ENCODE data around the gene CSF3. TPM values are rescaled to one million over a fixed set of nuclear protein-coding genes. Genes with fewer than 3 reads are reported as not detected.
A peak's percentile ranks its signal among the peaks of the same experiment; 100 is the strongest.

The CSF3 gene
- total RNA-seq, 2 experiments from 2014 or later = not detected

DNA sequence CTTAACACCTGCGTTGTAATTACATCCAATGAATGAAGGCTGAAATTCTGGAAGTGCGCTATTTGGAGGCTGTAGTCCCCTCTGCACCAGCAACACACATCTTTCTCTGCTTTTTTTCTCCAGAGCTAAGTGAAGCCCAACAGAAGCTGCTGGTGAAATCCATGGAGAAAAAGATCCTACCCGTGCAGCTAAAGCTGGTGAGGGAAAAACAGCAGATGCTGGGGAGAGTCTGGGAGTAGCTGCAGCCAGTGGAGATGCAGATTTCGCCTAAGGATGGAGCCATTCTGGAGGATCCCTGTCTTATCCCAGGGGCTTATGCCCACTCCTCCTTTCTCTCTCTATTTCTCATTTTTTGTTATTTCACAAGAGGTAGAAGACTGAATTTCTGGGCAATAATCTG, 39.4 kb upstream of the CSF3 start:
- CTCF ChIA-PET (ENCODE audit: unreplicated experiment) = no interaction called here
- intact Hi-C loops (cut with micrococcal nuclease; ENCODE audit: unreplicated experiment) = no loop called here
- TF ChIP-seq, protein P1, sequence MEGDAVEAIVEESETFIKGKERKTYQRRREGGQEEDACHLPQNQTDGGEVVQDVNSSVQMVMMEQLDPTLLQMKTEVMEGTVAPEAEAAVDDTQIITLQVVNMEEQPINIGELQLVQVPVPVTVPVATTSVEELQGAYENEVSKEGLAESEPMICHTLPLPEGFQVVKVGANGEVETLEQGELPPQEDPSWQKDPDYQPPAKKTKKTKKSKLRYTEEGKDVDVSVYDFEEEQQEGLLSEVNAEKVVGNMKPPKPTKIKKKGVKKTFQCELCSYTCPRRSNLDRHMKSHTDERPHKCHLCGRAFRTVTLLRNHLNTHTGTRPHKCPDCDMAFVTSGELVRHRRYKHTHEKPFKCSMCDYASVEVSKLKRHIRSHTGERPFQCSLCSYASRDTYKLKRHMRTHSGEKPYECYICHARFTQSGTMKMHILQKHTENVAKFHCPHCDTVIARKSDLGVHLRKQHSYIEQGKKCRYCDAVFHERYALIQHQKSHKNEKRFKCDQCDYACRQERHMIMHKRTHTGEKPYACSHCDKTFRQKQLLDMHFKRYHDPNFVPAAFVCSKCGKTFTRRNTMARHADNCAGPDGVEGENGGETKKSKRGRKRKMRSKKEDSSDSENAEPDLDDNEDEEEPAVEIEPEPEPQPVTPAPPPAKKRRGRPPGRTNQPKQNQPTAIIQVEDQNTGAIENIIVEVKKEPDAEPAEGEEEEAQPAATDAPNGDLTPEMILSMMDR (conservative IDR thresholded peaks at IDR 0.05; ENCODE audit: low read length) = no peak
- TF ChIP-seq EZH2phosphoT487 (IDR thresholded peaks at IDR 0.05; ENCODE audit: borderline replicate concordance, low read depth, low read length) = no peak
- Histone ChIP-seq H3K27ac (ENCODE audit: low read depth, low read length, poor library complexity, severe bottlenecking) (no peak overlapping the region), H2AFZ (ENCODE audit: low read length) (no peak overlapping the region), H3K36me3 (ENCODE audit: insufficient read depth, low read length) (no peaks in the 10 kb centered on the region), H3K79me2 (ENCODE audit: insufficient read depth, low read depth, low read length) (peaks cover under 1% of the 10 kb centered on the region; the same call in 1 of the 2 replicates), H3K4me1 (ENCODE audit: insufficient read depth, low read length, poor library complexity, severe bottlenecking) (peaks cover 9% of the 10 kb centered on the region), H3K4me2 (ENCODE audit: low read length) (no peak overlapping the region), H4K20me1 (ENCODE audit: insufficient read depth, low read length) (no peaks in the 10 kb centered on the region), H3K9me3 (ENCODE audit: low read length) (no peaks in the 10 kb centered on the region), H3K9me2 (ENCODE audit: insufficient read depth, low read length) (no peaks in the 10 kb centered on the region), H3K4me3 (ENCODE audit: low read depth, low read length, poor library complexity, severe bottlenecking) (no peak overlapping the region)
- POLR2A ChIA-PET = interaction anchor here (0.7 kb wide), 2 partner anchors 162 to 295 kb away, joined by 3 read pairs; no protein-coding TSS in a partner anchor
- DNase-seq (ENCODE audit: low spot score) = no peak
- no TSS peak for BruUV-seq (replicated peaks)

DNA sequence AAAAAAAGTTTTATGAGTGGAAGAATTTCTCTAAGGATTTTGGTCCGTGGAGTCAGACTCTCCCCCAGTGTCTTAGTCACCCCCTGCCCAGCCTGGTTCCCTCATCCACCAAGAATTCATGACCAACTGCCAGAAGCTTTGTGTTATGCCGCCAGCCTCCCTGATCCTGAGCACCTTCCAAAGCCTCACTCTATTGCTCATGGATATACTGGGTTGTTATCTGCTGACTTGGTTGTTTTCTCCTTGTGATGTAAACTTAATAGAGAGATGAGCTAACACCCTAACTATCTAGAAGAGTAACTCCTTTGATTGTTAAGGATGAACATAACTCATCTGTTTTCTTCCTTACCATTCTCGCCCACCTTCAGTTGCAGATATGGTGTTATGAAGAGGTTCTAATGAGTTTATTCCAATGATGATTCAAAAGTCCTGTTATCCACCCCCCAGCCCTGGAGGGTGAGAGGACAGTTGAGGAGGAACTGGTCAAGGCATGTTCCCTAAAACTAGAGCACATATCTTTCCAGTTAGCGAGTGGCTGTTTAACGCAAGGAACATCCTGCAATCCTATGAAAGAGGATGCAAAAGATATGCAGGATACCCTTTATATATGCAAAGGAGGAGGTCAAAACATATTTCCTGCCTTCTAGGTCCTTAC, 36.1 kb upstream of the CSF3 start:
- Histone ChIP-seq H2AFZ (ENCODE audit: low read length) (peak overlapping the region; percentile 85), H3K79me2 (ENCODE audit: insufficient read depth, low read depth, low read length) (peaks cover 30% of the 10 kb centered on the region), H3K9me3 (ENCODE audit: low read length) (no peaks in the 10 kb centered on the region), H3K36me3 (ENCODE audit: insufficient read depth, low read length) (peaks cover 20% of the 10 kb centered on the region), H3K4me1 (ENCODE audit: insufficient read depth, low read length, poor library complexity, severe bottlenecking) (peaks cover 23% of the 10 kb centered on the region), H4K20me1 (ENCODE audit: insufficient read depth, low read length) (peaks cover 22% of the 10 kb centered on the region; the same call in 1 of the 2 replicates), H3K4me2 (ENCODE audit: low read length) (peak overlapping the region; percentile 85), H3K4me3 (ENCODE audit: low read depth, low read length, poor library complexity, severe bottlenecking) (peak overlapping the region; percentile 96), H3K9me2 (ENCODE audit: insufficient read depth, low read length) (no peaks in the 10 kb centered on the region), H3K27ac (ENCODE audit: low read depth, low read length, poor library complexity, severe bottlenecking) (peak overlapping the region; percentile 64)
- TF ChIP-seq, protein P1 (conservative IDR thresholded peaks at IDR 0.05; ENCODE audit: low read length) = no peak
- ChIA-PET CTCF (ENCODE audit: unreplicated experiment) (no interaction called here), POLR2A (interaction anchor here (0.9 to 1.9 kb wide), 5 partner anchors 10 to 136 kb away, joined by 3 to 6 read pairs (median 4); no protein-coding TSS in a partner anchor)
- DNase-seq (ENCODE audit: low spot score) = peak; percentile 23
- BruUV-seq (replicated peaks) = no TSS peak
- intact Hi-C loops (cut with micrococcal nuclease; ENCODE audit: unreplicated experiment) = no loop called here

DNA sequence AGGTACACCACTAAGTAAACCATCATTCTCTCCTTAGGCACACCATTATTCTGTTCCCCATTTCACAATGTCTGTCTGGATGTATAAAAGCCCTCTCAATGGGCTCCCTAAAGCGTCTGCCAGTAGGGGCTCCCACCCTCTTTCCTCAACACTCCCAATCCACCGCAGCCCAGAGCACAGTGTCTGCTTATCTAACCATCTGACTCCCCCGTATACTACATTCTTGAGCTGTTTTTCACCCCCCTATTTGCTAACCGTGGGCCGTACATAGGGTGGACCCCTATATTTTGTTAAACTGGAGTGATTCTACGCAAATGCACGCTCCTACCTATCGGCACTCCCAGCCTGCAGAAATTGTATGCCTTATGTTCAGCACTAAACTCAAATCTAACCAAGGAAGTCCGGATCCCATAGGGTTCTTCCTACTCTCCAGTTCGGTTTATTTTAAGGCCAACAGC, 35.3 kb upstream of the CSF3 start:
- no TSS peak for BruUV-seq (replicated peaks)
- TF ChIP-seq, protein P1 (conservative IDR thresholded peaks at IDR 0.05; ENCODE audit: low read length) = peak; percentile 23; the same call in 1 of the 2 replicates
- TF ChIP-seq EZH2phosphoT487 (IDR thresholded peaks at IDR 0.05; ENCODE audit: borderline replicate concordance, low read depth, low read length) = no peak

More for the DNA sequence above, 35.3 kb upstream of the CSF3 start:
- Histone ChIP-seq H3K4me2 (ENCODE audit: low read length) (peak overlapping the region; percentile 85), H3K27ac (ENCODE audit: low read depth, low read length, poor library complexity, severe bottlenecking) (peak overlapping the region; percentile 64), H4K20me1 (ENCODE audit: insufficient read depth, low read length) (peaks cover 22% of the 10 kb centered on the region; the same call in 1 of the 2 replicates), H3K4me3 (ENCODE audit: low read depth, low read length, poor library complexity, severe bottlenecking) (peak overlapping the region; percentile 96), H3K79me2 (ENCODE audit: insufficient read depth, low read depth, low read length) (peaks cover 30% of the 10 kb centered on the region), H2AFZ (ENCODE audit: low read length) (peak overlapping the region; percentile 85), H3K4me1 (ENCODE audit: insufficient read depth, low read length, poor library complexity, severe bottlenecking) (peaks cover 23% of the 10 kb centered on the region), H3K9me2 (ENCODE audit: insufficient read depth, low read length) (no peaks in the 10 kb centered on the region), H3K36me3 (ENCODE audit: insufficient read depth, low read length) (peaks cover 28% of the 10 kb centered on the region), H3K9me3 (ENCODE audit: low read length) (no peaks in the 10 kb centered on the region)
- POLR2A ChIA-PET = interaction anchor here (0.7 to 1.9 kb wide), 8 partner anchors 11 to 250 kb away, joined by 3 to 7 read pairs (median 4); partner anchors contain the start of gene MED24
- CTCF ChIA-PET (ENCODE audit: unreplicated experiment) = no interaction called here
- intact Hi-C loops (cut with micrococcal nuclease; ENCODE audit: unreplicated experiment) = loop anchor here (1.0 kb wide), 6 partner anchors 21 to 358 kb away; partner anchors contain the start of genes IKZF3, LRRC3C and ORMDL3
- peak; percentile 59 for DNase-seq (ENCODE audit: low spot score)
